Middle frontal gyrus (tissue), 1 donor: ENCODE data around the gene TOX2.

Source experiments
- DNase-seq: peaks from one replicate; pipeline ENCODE4 v3.0.0-alpha.2; 2015; ENCODE audit warnings: low spot score; ENCODE audit errors: extremely low spot score

The TOX2 gene

GRCh38 chr20:43977252-43977651 lies 62.6 kb downstream of the TOX2 start:
- DNase-seq: no peak

- no peak for DNase-seq
Measured at GRCh38 chr20:43977962-43978361, 63.3 kb downstream of the TOX2 start.

- DNase-seq: no peak
Measured at GRCh38 chr20:43979576-43980105, 65.0 kb downstream of the TOX2 start.

GRCh38 chr20:43981540-43981939 lies 66.9 kb downstream of the TOX2 start:
- DNase-seq: no peak

GRCh38 chr20:43982016-43982415 lies 67.4 kb downstream of the TOX2 start:
- no peak for DNase-seq

GRCh38 chr20:43982886-43983285 lies 68.2 kb downstream of the TOX2 start:
- DNase-seq: no peak

GRCh38 chr20:43983359-43983758 lies 68.7 kb downstream of the TOX2 start:
- no peak for DNase-seq

GRCh38 chr20:43983904-43984361 lies 69.3 kb downstream of the TOX2 start:
- no peak for DNase-seq

- no peak for DNase-seq
Measured at GRCh38 chr20:43984587-43984986, 69.9 kb downstream of the TOX2 start.

GRCh38 chr20:43985121-43985520 lies 70.5 kb downstream of the TOX2 start:
- DNase-seq: no peak

GRCh38 chr20:43985608-43986316 lies 71.1 kb downstream of the TOX2 start:
- no peak for DNase-seq

- no peak for DNase-seq
Measured at GRCh38 chr20:43987018-43987417, 72.4 kb downstream of the TOX2 start.

- DNase-seq: no peak
Measured at GRCh38 chr20:43987531-43987930, 72.9 kb downstream of the TOX2 start.

- DNase-seq: no peak
Measured at GRCh38 chr20:43988451-43988850, 73.8 kb downstream of the TOX2 start.

- DNase-seq: no peak
Measured at GRCh38 chr20:43988867-43989266, 74.2 kb downstream of the TOX2 start.

GRCh38 chr20:43991261-43991660 lies 76.6 kb downstream of the TOX2 start:
- no peak for DNase-seq

- no peak for DNase-seq
Measured at GRCh38 chr20:43991982-43992381, 77.3 kb downstream of the TOX2 start.

- no peak for DNase-seq
Measured at GRCh38 chr20:43992885-43993284, 78.2 kb downstream of the TOX2 start.

- no peak for DNase-seq
Measured at GRCh38 chr20:43993560-43993959, 78.9 kb downstream of the TOX2 start.

- no peak for DNase-seq
Measured at GRCh38 chr20:43994486-43995100, 79.9 kb downstream of the TOX2 start.

GRCh38 chr20:43995645-43996044 lies 81.0 kb downstream of the TOX2 start:
- no peak for DNase-seq

- no peak for DNase-seq
Measured at GRCh38 chr20:43996240-43996930, 81.7 kb downstream of the TOX2 start.
